HL-60/S4 treated with phorbol 12-myristate 13-acetate at 8.2 ng/mL for 4 days and 3 days (cell line): ENCODE results near the gene MXRA7.
"Not testable (repeated sequence)": the region's sequence is repeated elsewhere in the genome, so short reads cannot be mapped to it uniquely, and the experiment has no call there.

ENCODE experiments used
- in situ Hi-C: fragments of 300-500 bp; cut with MboI; formaldehyde crosslinking; loops from 2 replicates; pipeline ENCODE4 v1.15.0; 2022; ENCODE audit warnings: low sequenced_read_pairs

MXRA7 gene

DNA sequence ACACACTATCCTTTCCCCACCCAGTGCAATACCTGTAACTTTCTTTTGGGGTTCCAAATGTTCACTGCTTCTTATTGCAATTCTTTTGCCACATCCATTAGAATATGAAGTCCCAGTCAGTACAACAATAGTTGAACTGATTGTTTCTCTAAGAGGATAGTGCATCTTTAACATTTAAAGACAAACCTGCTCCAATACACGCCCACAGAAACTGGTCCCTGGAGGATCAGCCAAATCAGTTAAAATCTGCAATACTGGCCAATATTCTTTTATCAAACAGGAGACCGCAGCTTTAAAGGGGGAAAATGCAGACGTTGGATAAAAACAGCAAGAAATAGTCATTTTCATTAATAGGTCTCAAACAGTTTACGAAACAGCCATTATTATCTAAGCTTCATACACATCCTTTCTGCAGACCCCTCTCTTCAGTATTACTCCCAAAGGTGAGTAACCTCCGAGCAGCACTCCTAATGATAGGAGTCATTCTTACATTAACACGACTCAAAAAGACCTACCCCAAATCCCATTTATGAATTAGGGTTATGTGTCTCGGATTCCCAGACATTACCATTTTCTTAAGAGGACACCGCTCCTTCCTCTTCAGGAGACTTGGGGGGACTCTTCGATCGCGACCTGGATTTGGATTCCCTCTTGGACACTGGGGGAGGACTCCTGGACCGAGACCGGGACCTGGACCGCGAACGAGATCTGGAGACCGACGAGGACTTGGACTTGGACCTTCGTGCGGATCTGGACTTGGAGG lies 25.0 kb upstream of the MXRA7 start:
- in situ Hi-C loops: no loop called here

GRCh38 chr17:76735006-76735405 lies 24.2 kb upstream of the MXRA7 start:
- in situ Hi-C loops: no loop called here

DNA sequence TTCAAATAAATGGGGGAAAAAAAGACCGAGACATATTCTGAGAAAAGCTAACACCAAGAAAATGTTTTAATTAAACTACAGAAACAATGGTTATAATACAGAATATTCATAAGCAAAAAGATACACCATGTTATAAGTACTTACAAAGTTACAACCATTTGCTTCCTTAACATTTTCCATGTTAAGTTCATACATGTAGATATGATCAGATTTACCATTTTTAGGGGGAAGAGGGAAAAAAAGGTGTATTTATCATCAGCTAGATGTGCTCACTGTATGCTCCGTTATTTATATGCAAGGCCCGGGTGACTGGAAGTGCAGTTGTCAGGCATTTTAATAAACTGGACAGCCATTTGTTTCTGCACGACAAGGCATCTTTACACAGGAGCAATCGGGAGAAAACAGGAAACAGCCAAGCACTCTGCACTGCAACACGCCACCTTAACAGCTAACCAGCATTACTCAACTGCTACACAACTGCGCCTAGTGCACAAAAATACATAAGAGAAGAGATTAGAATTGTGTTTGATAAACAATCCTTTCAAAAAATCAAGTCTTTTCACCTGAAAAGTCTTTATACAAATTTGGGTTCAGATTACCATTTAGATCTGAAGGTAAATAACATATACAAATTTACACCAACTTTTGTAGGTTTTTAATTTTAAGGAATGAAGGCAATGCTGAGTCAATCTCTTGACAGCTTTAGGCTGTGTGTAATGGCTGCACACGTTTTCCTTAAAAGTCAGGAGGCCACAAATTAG lies 23.5 kb upstream of the MXRA7 start:
- in situ Hi-C loops: no loop called here

- in situ Hi-C loops: no loop called here
Observed at GRCh38 chr17:76733618-76733957, 22.8 kb upstream of the MXRA7 start.

DNA sequence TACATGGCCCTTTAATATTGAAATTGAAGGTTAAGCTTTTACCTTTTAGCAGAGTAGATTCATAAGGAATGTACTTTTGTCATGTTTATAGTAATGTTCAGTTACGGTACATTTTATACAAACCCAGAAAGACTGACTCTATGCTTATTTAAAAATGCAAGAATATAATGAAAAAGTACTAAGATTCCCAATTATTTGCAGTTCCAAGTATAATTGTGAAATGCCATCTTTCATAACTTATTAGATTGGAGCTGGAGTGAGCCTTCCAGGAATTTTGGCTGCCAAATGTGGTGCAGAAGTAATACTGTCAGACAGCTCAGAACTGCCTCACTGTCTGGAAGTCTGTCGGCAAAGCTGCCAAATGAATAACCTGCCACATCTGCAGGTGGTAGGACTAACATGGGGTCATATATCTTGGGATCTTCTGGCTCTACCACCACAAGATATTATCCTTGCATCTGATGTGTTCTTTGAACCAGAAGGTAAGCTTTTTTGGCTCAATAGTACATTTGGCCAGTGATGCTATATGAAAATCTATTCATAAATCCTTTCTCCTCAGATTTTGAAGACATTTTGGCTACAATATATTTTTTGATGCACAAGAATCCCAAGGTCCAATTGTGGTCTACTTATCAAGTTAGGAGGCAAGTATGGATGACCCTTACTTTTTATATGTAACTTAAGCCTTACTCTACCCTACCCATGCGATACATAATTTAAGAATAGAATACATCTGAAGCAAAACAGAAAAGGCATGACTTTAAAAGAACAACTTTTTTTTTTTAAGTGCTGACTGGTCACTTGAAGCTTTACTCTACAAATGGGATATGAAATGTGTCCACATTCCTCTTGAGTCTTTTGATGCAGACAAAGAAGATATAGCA lies 22.2 kb upstream of the MXRA7 start:
- in situ Hi-C loops: no loop called here

DNA sequence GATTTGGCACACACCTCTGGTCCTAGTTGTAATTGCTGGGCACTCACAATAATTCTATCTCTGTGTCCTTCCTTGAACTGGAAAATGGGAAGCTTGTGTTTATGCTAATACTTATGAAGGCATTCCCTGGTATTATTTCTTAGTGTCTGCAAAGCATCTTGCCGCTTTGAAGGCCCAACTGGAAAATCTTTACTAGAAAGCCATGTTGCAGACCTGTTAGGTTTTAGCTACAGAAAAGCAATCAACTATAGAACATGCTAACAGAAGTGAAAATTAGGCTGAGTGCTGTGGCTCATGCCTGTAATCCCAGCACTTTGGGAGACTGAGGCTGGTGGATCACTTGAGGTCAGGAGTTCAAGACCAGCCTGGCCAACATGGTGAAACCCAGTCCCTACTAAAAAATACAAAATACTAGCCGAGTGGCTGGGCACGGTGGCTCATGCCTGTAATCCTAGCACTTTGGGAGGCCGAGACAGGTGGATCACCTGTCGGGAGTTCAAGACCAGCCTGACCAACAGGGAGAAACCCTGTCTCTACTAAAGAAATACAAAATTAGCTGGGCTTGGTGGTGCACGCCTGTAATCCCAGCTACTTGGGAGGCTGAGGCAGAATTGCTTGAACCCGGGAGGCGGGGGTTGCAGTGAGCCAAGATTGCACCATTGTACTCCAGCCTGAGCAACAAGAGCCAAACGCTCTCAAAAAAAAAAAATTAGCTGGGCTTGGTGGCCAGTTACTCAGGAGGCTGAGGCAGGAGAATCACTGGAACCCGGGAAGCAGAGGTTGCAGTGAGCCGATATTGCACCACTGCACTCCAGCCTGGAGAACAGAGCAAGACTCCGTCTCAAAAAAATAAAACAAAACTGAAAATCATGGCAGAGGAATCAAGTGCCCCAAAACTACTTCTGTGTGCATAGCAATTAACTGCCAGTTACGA lies 21.3 kb upstream of the MXRA7 start:
- in situ Hi-C loops: not testable (repeated sequence)

DNA sequence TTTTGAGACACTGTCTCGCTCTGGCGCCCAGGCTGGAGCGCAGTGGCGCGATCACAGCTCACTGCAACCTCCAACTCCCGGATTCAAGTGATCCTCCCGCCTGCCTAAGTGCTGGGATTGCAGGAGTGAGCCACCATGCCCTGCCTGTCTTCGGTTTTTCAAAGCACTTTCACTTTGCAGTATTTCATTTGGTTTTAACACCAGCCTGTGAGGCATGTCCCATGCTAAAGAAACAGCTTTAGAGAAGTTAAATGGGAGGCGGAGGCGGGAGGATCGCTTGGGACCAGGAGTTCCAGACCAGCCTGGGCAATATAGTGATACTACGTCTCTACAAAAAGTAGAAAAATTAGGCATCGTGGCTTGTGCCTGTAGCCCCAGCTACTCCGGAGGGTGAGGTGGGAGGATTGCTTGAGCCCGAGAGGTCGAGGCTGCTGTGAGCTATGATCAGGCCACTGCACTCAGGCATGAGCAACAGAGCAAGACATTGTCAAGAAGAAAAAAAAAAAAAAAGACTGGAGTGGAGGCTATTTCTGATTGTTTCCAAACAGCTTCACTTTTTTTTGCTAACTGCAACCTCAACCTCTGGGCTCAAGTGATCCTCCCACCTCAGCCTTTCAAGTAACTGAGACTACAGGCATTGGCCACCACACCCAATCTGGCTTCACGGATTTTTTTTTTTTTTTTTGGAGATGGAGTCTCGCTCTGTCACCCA lies 17.1 kb upstream of the MXRA7 start:
- in situ Hi-C loops: no loop called here

GRCh38 chr17:76726776-76727718 lies 16.3 kb upstream of the MXRA7 start, which contains the start of gene METTL23:
Gene METTL23, plus strand, starts transcription at chr17:76726839. Its CDS starts 2,872 bp downstream, at chr17:76729711.
- in situ Hi-C loops: no loop called here

DNA sequence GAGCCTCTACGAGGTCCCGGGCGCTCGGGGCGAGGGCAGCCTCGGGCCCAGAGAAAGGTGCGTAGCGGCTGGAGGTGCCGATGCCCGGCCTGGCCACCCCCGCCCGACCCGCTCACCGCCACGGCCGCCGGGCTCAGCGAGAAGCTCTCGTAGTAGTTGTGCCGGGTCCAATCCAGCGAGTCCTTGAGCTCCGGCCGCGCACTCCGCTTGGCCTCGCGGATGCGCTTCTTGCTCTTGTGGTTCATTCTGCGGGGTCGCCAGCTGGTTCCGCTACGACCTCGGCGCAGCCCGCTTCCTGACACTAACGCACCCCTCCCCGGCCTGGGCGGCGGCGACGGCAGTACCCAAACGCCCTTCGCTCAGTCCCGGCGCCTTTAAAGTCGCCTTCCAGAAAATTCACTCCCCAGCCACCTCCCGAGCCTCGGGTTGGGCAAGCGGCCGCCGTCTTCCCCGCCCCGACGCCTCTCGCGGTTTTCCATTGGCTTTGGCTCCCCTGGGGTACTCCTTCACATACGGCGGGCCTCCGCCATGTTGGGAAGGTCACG lies 15.5 kb upstream of the MXRA7 start, which contains the start of gene JMJD6:
TSS of gene JMJD6 (minus strand) at position 376 of the 545 bp plus-strand sequence. CDS start at position 245, 131 bp downstream.
- in situ Hi-C loops: no loop called here

- in situ Hi-C loops: no loop called here
Observed at GRCh38 chr17:76725580-76726230, 14.9 kb upstream of the MXRA7 start.

GRCh38 chr17:76723812-76724211 lies 13.0 kb upstream of the MXRA7 start:
- in situ Hi-C loops: no loop called here

DNA sequence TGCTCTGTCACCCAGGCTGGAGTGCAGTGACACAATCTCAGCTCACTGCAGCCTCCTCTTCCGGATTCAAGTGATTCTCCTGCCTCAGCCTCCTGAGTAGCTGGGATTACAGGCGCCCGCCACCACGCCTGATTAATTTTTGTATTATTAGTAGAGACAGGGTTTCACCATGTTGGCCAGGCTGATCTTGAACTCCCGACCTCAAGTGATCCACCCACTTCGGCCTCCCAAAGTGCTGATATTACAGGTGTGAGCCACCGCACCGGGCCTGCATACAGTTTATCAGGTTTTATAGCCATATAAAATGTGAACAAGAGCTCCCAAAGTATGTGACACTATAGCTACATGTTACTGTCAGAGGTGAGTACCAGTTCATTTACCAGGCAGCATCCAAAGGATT lies 12.2 kb upstream of the MXRA7 start:
- in situ Hi-C loops: not testable (repeated sequence)

DNA sequence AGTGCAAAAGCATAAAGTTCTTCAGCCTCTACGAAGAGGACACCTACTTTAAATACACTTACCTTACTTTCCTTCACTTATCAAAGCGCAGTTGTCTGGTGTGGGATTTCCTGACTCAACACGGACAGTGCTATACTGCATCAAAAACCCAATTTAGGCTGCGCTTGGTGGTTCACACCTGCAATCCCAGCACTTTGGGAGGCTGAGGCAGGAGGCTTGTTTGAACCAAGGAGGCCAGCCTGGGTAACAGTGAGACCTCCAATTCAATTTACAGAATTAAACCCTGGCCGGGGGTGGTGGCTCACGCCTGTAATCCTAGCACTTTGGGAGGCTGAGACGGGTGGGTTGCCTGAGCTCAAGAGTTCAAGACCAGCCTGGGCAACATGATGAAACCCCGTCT lies 11.5 kb upstream of the MXRA7 start:
- in situ Hi-C loops: no loop called here

DNA sequence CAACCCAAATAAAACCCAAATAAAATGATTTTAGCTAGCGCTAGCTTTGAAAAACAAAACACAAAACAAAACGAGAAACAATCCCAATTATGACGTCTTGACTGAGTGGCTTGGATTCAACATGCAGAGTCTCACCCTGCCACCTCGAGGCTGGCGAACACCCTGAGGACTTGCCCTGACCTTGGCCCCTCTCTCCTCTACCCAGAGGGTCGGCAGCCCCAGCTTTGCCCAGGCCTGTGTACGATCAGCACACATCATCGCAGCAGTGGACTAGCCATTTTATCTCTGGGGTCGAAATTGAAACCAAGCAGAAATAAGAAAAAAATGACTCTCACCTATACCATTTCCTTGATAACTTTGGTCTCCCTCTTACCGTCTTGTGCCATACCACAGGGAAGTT lies 10.7 kb upstream of the MXRA7 start:
- in situ Hi-C loops: no loop called here

GRCh38 chr17:76720941-76721340 lies 10.2 kb upstream of the MXRA7 start:
- in situ Hi-C loops: no loop called here

DNA sequence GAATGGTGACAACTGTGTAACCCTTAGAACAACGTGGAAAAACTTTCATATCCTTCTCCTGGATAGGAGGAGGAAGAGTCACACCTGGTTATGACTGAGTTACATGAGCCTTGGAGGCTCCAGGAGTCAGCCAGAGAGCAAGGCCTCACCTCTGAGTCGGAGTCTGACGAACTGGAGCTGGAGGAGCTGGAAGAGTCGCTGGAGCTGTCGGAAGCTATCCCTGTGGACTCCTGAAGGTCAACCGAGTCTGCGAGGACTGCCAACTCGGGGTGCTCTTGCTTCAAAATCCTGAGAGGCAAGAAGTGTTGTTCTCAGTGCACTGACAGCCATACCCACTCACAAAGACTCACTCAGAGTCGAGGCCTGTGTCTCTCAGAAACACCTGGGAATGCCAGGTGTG lies 9.4 kb upstream of the MXRA7 start:
- in situ Hi-C loops: no loop called here

DNA sequence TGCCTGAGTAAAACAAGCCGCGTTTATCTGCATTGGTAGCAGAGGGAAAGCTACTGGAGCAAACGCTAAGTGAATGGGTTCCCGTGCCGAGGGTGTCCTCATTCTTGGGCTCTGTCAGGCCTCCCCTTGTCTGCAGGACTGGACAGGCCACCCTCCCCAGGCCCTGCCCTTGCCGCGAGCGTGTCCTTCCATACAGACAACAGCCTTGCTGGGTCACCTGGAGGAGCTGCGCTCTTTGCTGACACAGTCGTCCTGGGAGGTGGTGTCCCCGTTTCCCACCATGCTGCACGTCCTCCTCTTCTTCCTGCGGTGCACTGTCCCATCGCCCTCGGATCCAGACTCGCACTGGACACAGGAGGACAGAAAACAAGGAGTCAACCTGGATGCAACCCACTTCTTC lies 7.8 kb upstream of the MXRA7 start:
- in situ Hi-C loops: no loop called here

DNA sequence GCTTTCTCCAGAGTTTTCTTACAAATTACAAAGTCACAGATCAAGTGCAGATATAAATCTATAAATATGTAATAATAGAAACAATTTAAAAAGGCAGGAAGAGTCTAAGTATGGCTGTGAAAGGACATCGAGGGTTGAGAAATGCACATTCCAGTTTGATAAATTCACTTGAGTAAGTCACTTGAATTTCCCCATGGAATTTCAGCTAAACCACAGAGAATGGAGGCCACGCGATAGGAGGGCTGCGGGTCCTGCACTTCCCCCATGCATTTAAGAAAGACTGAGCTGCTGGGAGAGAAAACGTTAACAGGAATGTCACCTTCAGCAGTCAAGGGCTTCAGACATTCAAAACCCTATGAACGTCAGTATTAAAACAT lies 6.1 kb upstream of the MXRA7 start:
- in situ Hi-C loops: no loop called here
